Measurements from ENCODE around the gene COL4A5.
"Not testable (repeated sequence)": the region's sequence is repeated elsewhere in the genome, so short reads cannot be mapped to it uniquely, and the experiment has no call there.

Gene COL4A5

DNA sequence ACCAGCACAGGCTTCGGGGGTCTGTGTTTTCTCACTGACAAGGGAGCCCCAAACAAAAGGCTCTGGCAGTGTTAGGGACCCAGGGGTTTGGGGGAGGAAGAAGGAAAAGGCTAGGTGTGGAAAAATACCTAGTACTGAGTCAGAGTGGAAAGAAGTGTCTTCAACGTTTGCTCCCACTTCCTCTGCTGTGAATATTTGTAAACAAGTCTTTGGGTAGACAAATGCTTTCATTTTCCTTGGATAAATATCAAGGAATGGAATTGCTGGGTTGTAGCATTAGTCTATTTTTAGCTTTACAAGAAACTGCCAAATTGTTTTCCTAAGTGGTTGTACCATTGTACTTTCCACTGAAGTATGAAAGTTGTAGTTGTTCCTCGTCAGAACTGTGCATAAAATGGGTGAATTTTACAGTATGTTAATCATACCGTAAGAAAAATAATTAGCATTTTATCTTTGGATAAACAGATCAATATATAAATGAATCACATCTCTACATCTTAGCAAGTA, 17.4 kb downstream of the COL4A5 start:
- DNase-seq: no peak

DNA sequence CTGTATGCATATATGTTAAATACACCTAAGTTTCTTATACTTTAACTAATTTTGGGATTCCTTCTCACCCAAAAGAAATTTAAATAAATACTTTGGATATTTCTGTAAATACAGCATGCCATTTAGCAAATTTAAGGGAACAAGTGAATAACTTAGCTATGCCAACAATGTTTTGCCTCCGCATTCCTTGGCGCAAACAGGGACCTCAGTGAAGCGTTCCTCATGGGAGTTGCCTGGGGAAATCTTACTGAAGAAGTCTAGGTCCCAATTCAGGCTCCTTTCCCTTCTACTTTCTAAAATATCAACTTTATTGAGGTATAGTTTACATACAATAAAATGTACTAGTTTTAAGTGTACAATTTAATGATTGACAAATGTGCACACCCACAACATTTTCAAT, 25.0 kb downstream of the COL4A5 start:
- no peak for DNase-seq

DNA sequence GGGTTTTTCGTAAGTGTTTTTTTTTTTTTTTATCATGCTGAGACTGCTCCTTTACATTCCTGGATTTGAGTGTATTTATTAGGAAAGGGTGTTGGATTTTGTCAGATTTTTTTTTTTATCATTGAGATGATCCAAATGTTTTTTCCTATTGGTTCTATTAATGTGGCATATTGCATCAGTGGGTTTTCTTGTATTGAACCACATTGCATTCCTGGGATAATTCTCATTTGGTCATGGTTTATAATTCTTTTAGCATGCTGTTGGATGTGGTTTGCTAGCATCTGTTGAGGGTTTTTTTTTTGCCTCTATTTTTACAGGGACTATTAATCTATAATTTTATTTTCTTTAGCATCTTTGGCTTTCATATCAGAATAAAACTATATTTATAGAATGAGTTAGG, 28.8 kb downstream of the COL4A5 start:
- no peak for DNase-seq

DNA sequence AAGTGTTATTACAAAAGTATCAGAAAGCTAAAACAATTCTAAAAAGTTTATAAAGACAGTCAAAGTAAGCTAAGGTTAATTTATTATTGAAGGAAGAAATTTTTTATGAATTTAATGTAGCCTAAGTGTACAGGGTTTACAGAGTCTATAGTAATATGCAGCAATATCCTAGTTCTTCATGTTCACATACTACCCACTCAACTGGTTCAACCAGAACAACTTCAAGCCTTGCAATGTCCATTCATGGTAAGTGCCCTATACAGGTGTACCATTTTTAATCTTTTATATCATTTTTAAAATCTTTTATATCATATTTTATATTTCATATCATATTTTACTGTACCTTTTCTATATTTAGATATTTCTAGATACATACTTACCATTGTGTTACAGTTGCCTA, 34.3 kb downstream of the COL4A5 start:
- no peak for DNase-seq

GRCh38 chrX:108481528-108481927, 41.9 kb downstream of the COL4A5 start:
- not testable (repeated sequence) for DNase-seq

DNA sequence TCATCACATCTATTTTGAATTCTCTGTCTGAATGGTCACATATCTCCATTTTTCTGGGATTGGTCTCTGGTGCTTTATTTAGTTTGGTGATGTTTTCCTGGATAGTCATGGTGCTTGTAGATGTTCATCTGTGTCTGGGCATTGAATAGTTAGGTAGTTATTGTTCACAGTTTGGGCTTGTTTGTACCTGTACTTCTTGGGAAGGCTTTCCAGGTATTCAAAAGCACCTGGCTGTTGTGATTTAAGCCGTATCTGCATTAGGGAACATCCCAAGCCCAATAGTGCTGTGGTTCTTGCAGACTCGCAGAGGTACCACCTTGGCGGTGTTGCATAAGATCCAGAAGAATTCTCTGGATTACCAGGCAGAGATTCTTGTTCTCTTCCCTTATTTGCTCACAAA, 44.6 kb downstream of the COL4A5 start:
- DNase-seq: no peak

DNA sequence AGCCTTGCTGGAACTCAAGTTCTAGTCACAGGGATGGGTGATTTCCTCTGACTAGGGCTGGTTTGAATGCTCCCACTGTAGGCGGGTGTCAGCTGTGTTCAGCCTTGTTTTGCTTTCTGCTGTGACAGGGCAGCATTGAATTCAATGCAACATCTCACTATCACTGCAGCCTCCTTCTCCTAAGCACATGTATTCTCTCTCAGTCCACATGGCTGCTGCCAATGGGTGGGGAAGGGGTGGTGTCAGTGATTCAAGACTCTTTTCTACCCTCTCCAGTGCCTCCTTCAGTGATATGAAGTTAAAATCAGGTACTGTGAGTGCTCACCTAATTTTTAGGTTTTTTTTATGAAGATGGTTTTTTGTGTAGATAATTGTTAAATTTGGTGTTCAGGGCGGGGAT, 46.3 kb downstream of the COL4A5 start:
- DNase-seq: no peak

DNA sequence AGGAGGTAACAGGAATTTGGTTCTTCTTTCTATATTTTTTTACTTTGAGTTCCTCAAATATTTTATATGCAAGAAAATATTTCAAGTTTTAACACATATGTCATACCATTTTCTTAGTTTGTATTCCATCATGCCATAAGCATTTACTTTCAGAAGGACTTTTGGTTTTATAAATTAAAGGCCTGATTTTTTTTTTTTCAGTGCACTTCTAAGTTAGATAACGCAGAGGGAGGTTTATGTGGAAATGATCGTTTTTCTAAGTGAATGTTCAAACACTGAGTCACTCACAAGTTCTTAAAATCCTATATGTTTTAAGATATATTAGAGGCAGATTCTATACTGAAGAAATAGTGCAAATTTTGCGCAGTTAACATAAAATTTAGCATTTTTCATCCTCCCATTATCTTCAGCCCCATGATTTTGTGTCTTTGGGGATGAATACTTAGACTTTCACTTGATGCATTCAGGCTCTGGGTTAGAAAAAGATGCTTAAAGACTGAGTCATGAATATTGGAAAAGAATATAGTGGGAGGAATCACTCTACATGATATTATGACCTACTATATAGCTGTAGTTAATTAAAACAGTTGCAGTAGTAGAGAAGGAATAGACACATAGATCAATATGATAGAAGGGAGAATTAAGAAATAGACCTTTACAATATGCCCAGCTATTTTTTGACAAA, 54.9 kb downstream of the COL4A5 start:
- no peak for DNase-seq

DNA sequence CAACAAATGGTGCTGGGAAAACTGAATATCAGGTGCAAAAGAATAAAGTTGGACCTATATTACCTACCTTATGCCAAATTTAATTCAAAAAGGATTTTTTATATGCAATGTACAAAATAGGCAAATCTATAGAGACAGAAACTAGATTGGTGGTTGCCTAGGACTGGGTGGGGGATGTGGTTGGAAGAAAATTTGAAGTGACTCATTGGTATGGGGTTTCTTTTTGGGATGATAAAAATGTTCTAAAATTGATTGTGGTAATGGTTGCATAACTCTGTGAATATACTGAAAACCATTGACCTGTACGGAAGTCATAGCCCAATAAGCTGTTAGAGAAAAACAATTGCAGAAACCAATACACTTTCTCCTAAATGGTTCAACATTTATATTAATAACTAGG, 72.1 kb downstream of the COL4A5 start:
- no peak for DNase-seq

GRCh38 chrX:108516184-108516583, 76.5 kb downstream of the COL4A5 start:
- DNase-seq: no peak

GRCh38 chrX:108527724-108528123, 88.1 kb downstream of the COL4A5 start:
- DNase-seq: no peak

DNA sequence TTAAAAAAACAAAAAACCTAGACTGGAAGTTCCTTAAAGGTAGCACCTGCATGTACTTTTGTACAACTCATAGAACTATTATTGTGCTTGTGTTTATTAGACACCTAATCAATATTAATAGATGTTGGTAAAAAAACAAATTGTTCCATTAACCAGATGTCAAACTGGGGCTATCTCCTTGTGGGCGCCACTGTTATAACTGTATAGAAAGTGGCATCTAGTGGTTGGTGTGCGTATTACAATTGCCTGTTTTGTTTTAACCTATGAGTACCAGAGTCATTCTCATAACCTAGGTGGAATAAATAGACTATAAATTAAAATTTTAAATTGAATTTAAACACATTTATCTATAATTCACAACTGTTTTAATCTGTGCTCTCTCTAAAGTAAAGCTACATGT, 97.4 kb downstream of the COL4A5 start:
- DNase-seq: peak; percentile 58

DNA sequence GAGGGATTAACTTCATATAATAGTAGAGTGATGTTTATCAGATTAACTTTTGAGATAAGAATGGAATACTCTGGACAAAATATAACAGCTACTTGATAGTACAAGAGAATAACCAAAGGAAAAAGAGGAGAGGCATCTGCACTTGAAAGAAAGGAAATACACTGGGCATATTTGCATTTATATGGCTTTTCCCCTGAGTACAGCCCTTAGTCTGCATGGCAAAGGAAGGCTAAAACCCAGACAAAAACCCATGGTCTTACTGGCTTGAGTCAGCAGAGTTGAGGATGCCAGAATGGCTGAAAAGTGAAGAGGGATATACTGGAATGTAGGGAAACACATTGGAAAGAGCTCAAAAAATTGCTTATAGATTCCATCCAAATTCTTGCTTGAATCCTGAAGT, 101.6 kb downstream of the COL4A5 start:
- no peak for DNase-seq

DNA sequence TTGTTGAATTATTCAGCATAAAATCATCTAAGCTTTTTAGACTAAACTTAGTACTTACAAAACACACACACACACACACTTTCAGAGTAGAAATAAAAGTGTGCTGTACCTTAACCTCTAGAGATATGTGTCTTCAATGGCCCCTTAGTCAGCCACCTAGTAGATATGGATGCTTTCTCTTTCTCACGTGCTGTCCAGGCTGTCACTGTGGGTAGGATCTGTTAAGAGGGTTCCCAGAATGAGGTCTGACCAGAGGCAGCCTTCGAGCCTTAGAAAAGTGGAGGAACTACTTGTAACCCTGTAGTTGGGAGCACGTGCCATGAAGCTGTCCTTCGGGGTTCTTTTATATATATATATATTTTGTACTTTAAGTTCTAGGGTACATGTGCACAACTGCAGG, 117.9 kb downstream of the COL4A5 start:
- no peak for DNase-seq

DNA sequence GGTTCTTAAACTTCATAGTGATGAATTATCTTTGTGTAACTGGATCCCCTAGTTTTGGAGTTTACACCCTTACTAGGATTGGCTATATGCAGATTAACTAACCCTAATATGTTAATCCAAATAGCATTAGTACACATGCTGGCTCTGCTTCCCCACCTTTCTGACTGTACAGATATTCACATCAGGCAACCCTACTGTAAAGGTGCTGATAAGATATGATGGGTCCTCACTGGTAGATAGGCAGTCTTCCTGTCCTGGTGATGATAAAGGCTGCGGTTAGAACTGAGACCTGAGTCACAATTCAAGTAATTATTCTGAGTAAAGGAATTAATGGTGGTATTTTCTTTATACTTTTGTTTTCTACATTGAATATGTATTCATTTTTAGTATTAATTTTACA, 118.6 kb downstream of the COL4A5 start:
- no peak for DNase-seq

GRCh38 chrX:108573136-108573535, 133.5 kb downstream of the COL4A5 start:
- DNase-seq: no peak

- no peak for DNase-seq
Observed at GRCh38 chrX:108582151-108582550, 142.5 kb downstream of the COL4A5 start.

GRCh38 chrX:108584617-108585211, 145.1 kb downstream of the COL4A5 start:
- DNase-seq: no peak

DNA sequence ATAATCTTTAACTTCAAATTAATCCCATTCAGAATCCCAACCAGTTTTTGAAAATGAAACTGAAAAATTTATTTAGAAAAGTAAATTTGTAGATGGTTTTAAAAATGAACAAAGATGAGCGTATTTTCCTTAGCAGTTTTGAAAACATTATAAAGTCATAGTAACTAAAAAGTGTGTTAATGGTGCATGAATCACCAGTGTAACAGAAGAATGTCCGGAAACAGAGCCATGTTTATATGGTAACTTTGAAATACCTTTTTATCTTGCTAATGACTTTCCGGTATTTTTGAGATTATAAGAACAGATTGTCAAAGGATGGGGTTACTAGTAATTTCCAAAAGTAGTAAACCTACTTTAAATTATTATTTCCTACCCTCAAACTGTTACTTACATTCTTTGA, 150.9 kb downstream of the COL4A5 start:
- DNase-seq: no peak

DNA sequence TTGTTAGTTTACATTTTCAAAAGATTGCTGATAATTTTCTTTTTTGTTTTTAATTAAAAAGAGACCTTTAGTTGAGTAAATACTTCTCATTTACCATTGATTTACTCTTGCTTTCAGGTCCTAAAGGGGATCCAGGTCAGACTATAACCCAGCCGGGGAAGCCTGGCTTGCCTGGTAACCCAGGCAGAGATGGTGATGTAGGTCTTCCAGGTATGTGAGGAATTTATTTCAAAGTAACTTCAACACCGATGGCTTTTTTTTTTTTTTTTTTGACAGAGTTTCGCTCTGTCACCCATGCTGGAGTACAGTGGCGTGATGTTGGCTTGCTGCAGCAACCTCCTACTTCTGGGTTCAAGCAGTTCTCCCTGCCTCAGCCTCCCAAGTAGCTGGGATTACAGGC, 161.6 kb downstream of the COL4A5 start:
- DNase-seq: no peak

- DNase-seq: no peak
Observed at GRCh38 chrX:108610141-108610540, 170.5 kb downstream of the COL4A5 start.

- no peak for DNase-seq
Observed at GRCh38 chrX:108614616-108615015, 175.0 kb downstream of the COL4A5 start.

- no peak for DNase-seq
Observed at GRCh38 chrX:108640817-108641216, 201.2 kb downstream of the COL4A5 start.

DNA sequence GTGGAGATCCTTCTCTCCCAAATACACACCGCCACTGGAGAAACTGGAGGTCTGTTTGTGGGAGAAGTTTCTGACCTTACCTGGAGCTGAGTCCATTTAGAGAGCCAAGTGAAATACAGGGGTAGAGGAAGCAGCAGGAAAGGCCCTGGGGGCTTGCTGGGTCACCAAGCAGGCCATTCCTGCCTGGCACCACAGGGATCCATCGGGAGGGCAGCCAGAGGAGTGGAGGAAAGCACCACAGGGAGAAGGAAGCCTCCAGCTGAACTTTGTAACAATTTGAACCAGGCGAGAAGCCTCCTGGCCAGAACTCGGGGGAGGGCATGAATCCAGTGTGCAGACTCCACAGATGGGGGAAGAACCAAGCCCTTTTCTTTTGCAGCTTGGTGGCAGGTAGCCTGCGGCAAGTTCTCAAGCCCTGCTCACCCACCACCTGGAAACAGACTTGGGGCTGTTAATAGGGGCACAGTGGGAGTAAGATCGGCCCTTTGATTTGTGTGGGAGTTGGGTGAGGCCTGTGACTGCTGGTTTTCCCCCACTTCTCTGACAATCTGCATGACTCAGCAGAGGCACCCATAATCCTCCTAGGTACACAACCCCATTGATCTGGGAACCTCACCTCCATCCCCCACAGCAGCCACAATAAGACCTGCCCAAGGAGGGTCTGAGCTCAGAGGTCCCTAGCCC, 202.1 kb downstream of the COL4A5 start:
- no peak for DNase-seq
